ENCODE measurements around the gene U2AF2. TPM values are rescaled to one million over a fixed set of nuclear protein-coding genes. Genes with fewer than 3 reads are reported as not detected.
A peak's percentile ranks its signal among the peaks of the same experiment; 100 is the strongest.

The U2AF2 gene
- total and polyA plus RNA-seq, 2 experiments from 2014 or later = 73.1 to 233 TPM

DNA sequence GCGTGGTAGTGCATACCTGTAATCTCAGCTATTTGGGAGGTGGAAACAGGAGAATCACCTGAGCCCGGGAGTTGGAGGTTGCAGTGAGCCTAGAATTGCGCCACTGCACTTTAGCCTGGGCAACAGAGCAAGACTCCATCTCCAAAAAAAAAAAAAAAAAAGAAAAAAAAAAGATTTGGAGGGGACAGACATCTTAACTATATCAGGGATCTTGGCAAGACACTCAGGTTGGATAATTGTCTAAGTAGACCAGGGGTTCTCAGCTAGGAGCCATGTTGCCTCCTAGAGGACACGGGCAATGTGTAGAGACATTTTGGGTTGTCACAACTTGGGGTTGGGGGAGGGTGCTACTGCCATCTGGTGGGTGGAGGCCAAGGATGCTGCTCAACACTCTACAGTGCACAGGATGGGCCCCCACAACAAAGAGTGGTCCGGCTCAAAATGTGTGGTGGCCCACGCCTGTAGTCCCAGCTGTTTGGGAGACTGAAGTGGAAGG lies 15.9 kb upstream of the U2AF2 start:
- Mint-ChIP-seq H3K27ac (peak overlapping the region; percentile 50; the same call in 1 of the 2 replicates), H3K27me3 (ENCODE audit: insufficient read depth, low read depth, poor library complexity) (peaks cover 34% of the 10 kb centered on the region)

More for the DNA sequence above, 15.9 kb upstream of the U2AF2 start:
- Mint-ChIP-seq H3K4me1 (peaks cover 30% of the 10 kb centered on the region), H3K4me3 (peak overlapping the region; percentile 53; the same call in 2 of the 3 replicates), H3K36me3 (ENCODE audit: low read depth) (peaks cover 23% of the 10 kb centered on the region), H3K9me3 (peaks cover 11% of the 10 kb centered on the region)
- H3K27me3 ChIP-seq (ENCODE audit: insufficient read depth) = no peaks in the 10 kb centered on the region
- H3K27ac ChIP-seq (ENCODE audit: low read depth) = no peak overlapping the region
- no peaks in the 10 kb centered on the region for H3K36me3 ChIP-seq (ENCODE audit: insufficient read depth)
- peaks cover 22% of the 10 kb centered on the region for H3F3A ChIP-seq (replicated peaks; ENCODE audit: low read depth)
- no peak for TF ChIP-seq REST (IDR thresholded peaks at IDR 0.05; ENCODE audit: unreplicated experiment)
- TF ChIP-seq, protein P1, sequence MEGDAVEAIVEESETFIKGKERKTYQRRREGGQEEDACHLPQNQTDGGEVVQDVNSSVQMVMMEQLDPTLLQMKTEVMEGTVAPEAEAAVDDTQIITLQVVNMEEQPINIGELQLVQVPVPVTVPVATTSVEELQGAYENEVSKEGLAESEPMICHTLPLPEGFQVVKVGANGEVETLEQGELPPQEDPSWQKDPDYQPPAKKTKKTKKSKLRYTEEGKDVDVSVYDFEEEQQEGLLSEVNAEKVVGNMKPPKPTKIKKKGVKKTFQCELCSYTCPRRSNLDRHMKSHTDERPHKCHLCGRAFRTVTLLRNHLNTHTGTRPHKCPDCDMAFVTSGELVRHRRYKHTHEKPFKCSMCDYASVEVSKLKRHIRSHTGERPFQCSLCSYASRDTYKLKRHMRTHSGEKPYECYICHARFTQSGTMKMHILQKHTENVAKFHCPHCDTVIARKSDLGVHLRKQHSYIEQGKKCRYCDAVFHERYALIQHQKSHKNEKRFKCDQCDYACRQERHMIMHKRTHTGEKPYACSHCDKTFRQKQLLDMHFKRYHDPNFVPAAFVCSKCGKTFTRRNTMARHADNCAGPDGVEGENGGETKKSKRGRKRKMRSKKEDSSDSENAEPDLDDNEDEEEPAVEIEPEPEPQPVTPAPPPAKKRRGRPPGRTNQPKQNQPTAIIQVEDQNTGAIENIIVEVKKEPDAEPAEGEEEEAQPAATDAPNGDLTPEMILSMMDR (conservative IDR thresholded peaks at IDR 0.05; ENCODE audit: low read depth in 2 of 2) = peak; percentile 66 to 73
- DNase-seq (ENCODE audit: low spot score) (peak; percentile 81), ATAC-seq (peak; percentile 0; the same call in 1 of the 3 replicates)
- no peak overlapping the region for H3K4me3 ChIP-seq
- H3K9me2 ChIP-seq (ENCODE audit: insufficient read depth) = peaks cover 3% of the 10 kb centered on the region; the same call in 1 of the 2 replicates
- no peak overlapping the region for H3K4me2 ChIP-seq
- peaks cover 23% of the 10 kb centered on the region for H3K79me2 ChIP-seq (replicated peaks; ENCODE audit: insufficient read depth)
- H2AFZ ChIP-seq = no peak overlapping the region
- H3K4me1 ChIP-seq (ENCODE audit: insufficient read depth) = peaks cover 9% of the 10 kb centered on the region
- peaks cover 5% of the 10 kb centered on the region; the same call in 1 of the 2 replicates for H4K20me1 ChIP-seq (replicated peaks; ENCODE audit: insufficient read depth)

Measured in GM23338 (cell line).